Hepatocyte (in vitro differentiated cells): ENCODE measurements around the gene KSR1. TPM values are rescaled to one million over a fixed set of nuclear protein-coding genes. Genes with fewer than 3 reads are reported as not detected.

Experiments
- DNase-seq: peaks from one replicate; pipeline ENCODE4 v3.0.0-alpha.2; 2016; ENCODE audit warnings: low spot score
- H2AFZ ChIP-seq: fragments of 200-600 bp; sonication (generic); 2 replicates; pipeline ENCODE4 v1.6.0; 2016; ENCODE audit warnings: antibody characterized with exemption, mild to moderate bottlenecking
- H3K27ac ChIP-seq: fragments of 200-600 bp; sonication (generic); 2 replicates; pipeline ENCODE4 v1.5.1; 2016; ENCODE audit warnings: mild to moderate bottlenecking
- H3K27me3 ChIP-seq: fragments of 200-600 bp; sonication (generic); 2 replicates; pipeline ENCODE4 v1.6.1; 2016
- H3K36me3 ChIP-seq: fragments of 200-600 bp; sonication (generic); replicated peaks from 2 replicates; pipeline ENCODE4 v1.5.1; 2016; ENCODE audit warnings: low read depth; ENCODE audit not compliant: insufficient read depth
- H3K4me1 ChIP-seq: fragments of 200-600 bp; sonication (generic); 2 replicates; pipeline ENCODE4 v1.5.1; 2016; ENCODE audit warnings: mild to moderate bottlenecking, moderate library complexity; ENCODE audit not compliant: insufficient read depth
- H3K4me2 ChIP-seq: fragments of 200-600 bp; sonication (generic); 2 replicates; pipeline ENCODE4 v1.6.0; 2016
- H3K4me3 ChIP-seq: fragments of 200-600 bp; sonication (generic); 2 replicates; pipeline ENCODE4 v1.5.1; 2016; ENCODE audit warnings: mild to moderate bottlenecking
- H3K79me2 ChIP-seq: fragments of 200-600 bp; sonication (generic); 2 replicates; pipeline ENCODE4 v1.6.0; 2017; ENCODE audit warnings: mild to moderate bottlenecking
- H3K9me2 ChIP-seq: fragments of 200-600 bp; sonication (generic); replicated peaks from 2 replicates; pipeline ENCODE4 v1.6.0; 2017; ENCODE audit warnings: mild to moderate bottlenecking; ENCODE audit not compliant: insufficient read depth
- H3K9me3 ChIP-seq: fragments of 200-600 bp; sonication (generic); 2 replicates; pipeline ENCODE4 v1.5.1; 2016; ENCODE audit warnings: low read depth, mild to moderate bottlenecking
- H4K20me1 ChIP-seq: fragments of 200-600 bp; sonication (generic); 2 replicates; pipeline ENCODE4 v1.6.0; 2016; ENCODE audit warnings: mild to moderate bottlenecking; ENCODE audit not compliant: insufficient read depth, poor library complexity, severe bottlenecking
- CTCF ChIP-seq: fragments of 200-600 bp; sonication (generic); IDR thresholded peaks from 2 replicates; pipeline ENCODE4 v1.5.1; 2016; ENCODE audit warnings: antibody characterized with exemption, mild to moderate bottlenecking; ENCODE audit not compliant: poor library complexity
- EZH2 ChIP-seq: fragments of 200-600 bp; sonication (generic); IDR thresholded peaks from 2 replicates; pipeline ENCODE4 v1.6.1; 2016; ENCODE audit warnings: antibody characterized with exemption, mild to moderate bottlenecking, borderline replicate concordance
- EZH2phosphoT487 ChIP-seq: fragments of 200-600 bp; sonication (generic); IDR thresholded peaks from one replicate; pipeline ENCODE4 v1.6.1; 2018; ENCODE audit warnings: antibody characterized with exemption, mild to moderate bottlenecking, low read depth, moderate library complexity; ENCODE audit not compliant: unreplicated experiment, severe bottlenecking
- WGBS: methylation state at CpG from one replicate; pipeline ENCODE4 v1.1.6; 2016; ENCODE audit warnings: low lambda C conversion rate; ENCODE audit errors: missing lambda C conversion rate; 5-methylcytosine and 5-hydroxymethylcytosine counted together
- polyA plus RNA-seq: library from polyadenylated mRNA; unstranded; fragments of >200 nt; fragmentation: Nextera tagmentation; extraction: Ambion mirVana; gene quantifications from 2 replicates; pipeline ENCODE4 v1.2.1, GENCODE V29; 2016
- total RNA-seq: library from RNA; depleted of rRNA; stranded (reverse); fragments of >200 nt; gene quantifications from 2 replicates; pipeline ENCODE4 v1.2.3, GENCODE V29; 2014

Gene KSR1
- total and polyA plus RNA-seq, 2 experiments from 2014 or later: 16.2 to 32.6 TPM

GRCh38 chr17:27562777-27563455 lies 106.7 kb downstream of the KSR1 start:
- Histone ChIP-seq H3K27me3 (no peaks in the 10 kb centered on the region), H3K4me2 (no peak overlapping the region), H2AFZ (no peak overlapping the region), H3K4me1 (peaks cover 26% of the 10 kb centered on the region), H3K36me3 (no peaks in the 10 kb centered on the region), H3K9me3 (no peaks in the 10 kb centered on the region), H3K27ac (no peak overlapping the region), H3K4me3 (no peak overlapping the region), H3K9me2 (no peaks in the 10 kb centered on the region), H4K20me1 (no peaks in the 10 kb centered on the region), H3K79me2 (peaks cover 57% of the 10 kb centered on the region)
- TF ChIP-seq EZH2phosphoT487 (no peak), CTCF (no peak), EZH2 (no peak)
- 88% methylated on average over 8 of the region's 8 CpGs for WGBS
- no peak for DNase-seq

DNA sequence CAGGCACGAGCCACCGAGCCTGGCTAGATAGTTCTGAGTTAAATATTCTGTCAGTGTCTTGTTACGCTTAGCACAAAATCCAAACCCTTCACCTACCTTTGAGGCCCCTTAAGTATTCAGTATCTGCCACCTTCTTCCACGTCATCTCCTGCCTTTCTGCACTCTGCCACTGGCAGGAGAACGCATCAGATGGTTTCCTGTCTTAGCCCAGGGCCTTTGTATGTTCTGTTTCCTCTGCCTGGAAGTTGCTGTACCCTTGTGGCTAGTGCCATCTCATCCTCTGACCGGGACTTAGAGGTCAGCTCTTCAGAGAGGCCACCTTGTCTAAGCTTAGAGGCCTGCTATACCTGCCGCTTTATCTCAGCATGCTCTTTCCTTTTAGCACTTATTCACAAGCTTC lies 107.3 kb downstream of the KSR1 start:
- Histone ChIP-seq H3K9me2 (no peaks in the 10 kb centered on the region), H3K4me2 (no peak overlapping the region), H4K20me1 (no peaks in the 10 kb centered on the region), H3K9me3 (no peaks in the 10 kb centered on the region), H3K4me1 (peaks cover 22% of the 10 kb centered on the region), H2AFZ (no peak overlapping the region), H3K79me2 (peaks cover 63% of the 10 kb centered on the region), H3K36me3 (no peaks in the 10 kb centered on the region), H3K27me3 (no peaks in the 10 kb centered on the region), H3K27ac (no peak overlapping the region), H3K4me3 (no peak overlapping the region)
- TF ChIP-seq CTCF (no peak), EZH2 (no peak), EZH2phosphoT487 (no peak)
- DNase-seq: no peak
- 92% methylated on average over 7 of the region's 7 CpGs for WGBS

DNA sequence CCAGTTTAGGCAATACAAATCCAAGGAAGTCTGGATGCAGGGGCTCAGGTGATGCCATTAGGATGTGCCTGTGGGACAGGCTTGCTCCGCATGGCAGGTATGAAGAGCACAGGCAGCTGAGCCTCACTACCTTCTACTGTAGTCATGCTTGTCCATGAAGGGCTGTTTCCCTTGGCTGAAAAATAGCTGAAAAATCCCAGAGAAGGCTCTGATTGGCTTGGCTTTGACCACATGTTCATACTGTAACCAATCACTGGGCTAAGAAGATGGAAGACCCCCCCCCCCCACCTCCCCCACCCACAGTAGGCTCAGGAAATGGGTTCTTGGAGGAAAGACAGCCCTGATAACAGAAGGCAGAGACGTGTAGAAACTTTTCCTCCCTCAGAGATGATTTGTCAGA lies 108.2 kb downstream of the KSR1 start:
- Histone ChIP-seq H3K27ac (no peak overlapping the region), H3K9me2 (no peaks in the 10 kb centered on the region), H3K9me3 (no peaks in the 10 kb centered on the region), H3K27me3 (no peaks in the 10 kb centered on the region), H2AFZ (no peak overlapping the region), H3K4me3 (no peak overlapping the region), H4K20me1 (no peaks in the 10 kb centered on the region), H3K4me1 (peaks cover 17% of the 10 kb centered on the region), H3K4me2 (no peak overlapping the region), H3K36me3 (no peaks in the 10 kb centered on the region), H3K79me2 (peaks cover 69% of the 10 kb centered on the region)
- TF ChIP-seq EZH2phosphoT487 (no peak), CTCF (no peak), EZH2 (no peak)
- WGBS: 82% methylated on average over 2 of the region's 2 CpGs
- no peak for DNase-seq
